ENCODE results near the gene BTBD9. TPM values are rescaled to one million over a fixed set of nuclear protein-coding genes. Genes with fewer than 3 reads are reported as not detected.

Gene BTBD9
- total and polyA plus RNA-seq, 2 donors (not counting 1 experiment from before 2014, with no cell fraction given) = 4.1 to 48.9 TPM

- H3K79me2 ChIP-seq (ENCODE audit: control insufficient read depth, insufficient read depth, low read length) = no peaks in the 10 kb centered on the region
- Mint-ChIP-seq H3K27me3 (no peaks in the 10 kb centered on the region), H3K27ac (no peak overlapping the region), H3K9me3 (ENCODE audit: insufficient read depth) (no peaks in the 10 kb centered on the region), H3K4me3 (no peak overlapping the region), H3K4me1 (no peaks in the 10 kb centered on the region)
- ChIA-PET POLR2A (no interaction called here), CTCF (interaction anchor here (0.6 kb wide), 1 partner anchor 294 kb away, joined by 4 read pairs; no protein-coding TSS in a partner anchor)
- no peaks in the 10 kb centered on the region for H3K4me1 ChIP-seq (ENCODE audit: control insufficient read depth in 2 of 2, insufficient read depth in 2 of 2, low read length in 2 of 2)
- H3K4me3 ChIP-seq (ENCODE audit: control extremely low read depth in 1 of 5, extremely low read depth in 1 of 5, insufficient read depth in 1 of 5, low read depth in 2 of 5, low read length in 4 of 5) = no peak overlapping the region
- H2AFZ ChIP-seq (ENCODE audit: insufficient read depth, low read depth, low read length, poor library complexity, severe bottlenecking) = no peak overlapping the region
- peaks cover 0 to 23% of the 10 kb centered on the region in 2 experiments for H3K36me3 ChIP-seq (replicated peaks in 1 of 2; ENCODE audit: control extremely low read depth in 1 of 2, control insufficient read depth in 1 of 2, extremely low read depth in 1 of 2, insufficient read depth in 2 of 2, low read length in 1 of 2)
- no peak overlapping the region for H3K9ac ChIP-seq (ENCODE audit: low read length)
- H4K20me1 ChIP-seq (ENCODE audit: control insufficient read depth, insufficient read depth, low read length, poor library complexity, severe bottlenecking) = no peaks in the 10 kb centered on the region
- no peaks in the 10 kb centered on the region for H3K9me3 ChIP-seq (ENCODE audit: control extremely low read depth in 1 of 3, control insufficient read depth in 2 of 3, insufficient read depth in 1 of 3, low read length in 2 of 3)
- H3K27ac ChIP-seq (ENCODE audit: low read length in 2 of 2) = no peak overlapping the region
- DNase-seq = no peak
- no peak for ATAC-seq (ENCODE audit: low read depth)
- WGBS (ENCODE audit: insufficient coverage) = 97% methylated on average over 19 of the region's 20 CpGs
- H3K27me3 ChIP-seq (replicated peaks in 1 of 4; ENCODE audit: control extremely low read depth in 1 of 4, control insufficient read depth in 3 of 4, insufficient read depth in 4 of 4, low read length in 3 of 4) = no peaks in the 10 kb centered on the region
- H3K4me2 ChIP-seq (replicated peaks; ENCODE audit: low read depth, low read length, poor library complexity, severe bottlenecking) = no peak overlapping the region
- TF ChIP-seq EZH2 (IDR thresholded peaks at IDR 0.05; ENCODE audit: borderline replicate concordance, insufficient read depth, low read depth, low read length, poor library complexity, severe bottlenecking) (no peak), CTCF (IDR thresholded peaks at IDR 0.05) (no peak)
- intact Hi-C loops (cut with micrococcal nuclease) = no loop called here
These were observed 451.7 kb downstream of the BTBD9 start for GRCh38 chr6:38187811-38188590.

DNA sequence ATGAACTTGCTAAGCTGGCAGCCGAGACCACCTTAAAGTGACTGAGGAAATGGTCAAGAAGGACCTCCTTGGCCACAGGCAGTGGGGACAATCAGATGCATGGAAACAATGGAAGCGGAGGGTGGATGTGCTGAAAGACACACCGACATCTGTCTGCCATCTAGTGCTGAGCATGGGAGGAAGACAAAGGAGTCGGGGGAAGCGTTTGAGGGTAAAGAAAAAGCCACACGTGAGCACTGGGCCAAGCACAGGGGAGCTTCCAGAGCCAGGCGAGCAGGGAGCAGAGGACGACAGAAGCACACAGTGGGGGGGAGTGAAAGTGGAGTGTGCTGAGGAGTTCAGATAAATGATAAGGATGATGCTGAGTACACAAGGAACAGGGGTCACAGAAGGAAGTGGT is 452.4 kb downstream of the BTBD9 start:
- Histone ChIP-seq H3K9ac (ENCODE audit: low read length) (no peak overlapping the region), H3K27me3 (replicated peaks in 1 of 4; ENCODE audit: control extremely low read depth in 1 of 4, control insufficient read depth in 3 of 4, insufficient read depth in 4 of 4, low read length in 3 of 4) (no peaks in the 10 kb centered on the region), H3K36me3 (replicated peaks in 1 of 2; ENCODE audit: control extremely low read depth in 1 of 2, control insufficient read depth in 1 of 2, extremely low read depth in 1 of 2, insufficient read depth in 2 of 2, low read length in 1 of 2) (peaks cover 0 to 20% of the 10 kb centered on the region in 2 experiments), H3K79me2 (ENCODE audit: control insufficient read depth, insufficient read depth, low read length) (no peaks in the 10 kb centered on the region), H3K4me3 (ENCODE audit: control extremely low read depth in 1 of 5, extremely low read depth in 1 of 5, insufficient read depth in 1 of 5, low read depth in 2 of 5, low read length in 4 of 5) (no peak overlapping the region), H3K4me2 (replicated peaks; ENCODE audit: low read depth, low read length, poor library complexity, severe bottlenecking) (no peak overlapping the region), H2AFZ (ENCODE audit: insufficient read depth, low read depth, low read length, poor library complexity, severe bottlenecking) (no peak overlapping the region), H3K27ac (ENCODE audit: low read length in 2 of 2) (no peak overlapping the region), H3K9me3 (ENCODE audit: control extremely low read depth in 1 of 3, control insufficient read depth in 2 of 3, insufficient read depth in 1 of 3, low read length in 2 of 3) (no peaks in the 10 kb centered on the region), H4K20me1 (ENCODE audit: control insufficient read depth, insufficient read depth, low read length, poor library complexity, severe bottlenecking) (no peaks in the 10 kb centered on the region), H3K4me1 (ENCODE audit: control insufficient read depth in 2 of 2, insufficient read depth in 2 of 2, low read length in 2 of 2) (no peaks in the 10 kb centered on the region)
- WGBS (ENCODE audit: insufficient coverage) = 98% methylated on average over 8 of the region's 8 CpGs
- intact Hi-C loops (cut with micrococcal nuclease) = no loop called here
- Mint-ChIP-seq H3K4me1 (no peaks in the 10 kb centered on the region), H3K4me3 (no peak overlapping the region), H3K27ac (no peak overlapping the region), H3K27me3 (no peaks in the 10 kb centered on the region), H3K9me3 (ENCODE audit: insufficient read depth) (no peaks in the 10 kb centered on the region)
- ChIA-PET CTCF (no interaction called here), POLR2A (no interaction called here)
- DNase-seq = no peak
- TF ChIP-seq CTCF (IDR thresholded peaks at IDR 0.05) = no peak
- no peak for TF ChIP-seq EZH2 (IDR thresholded peaks at IDR 0.05; ENCODE audit: borderline replicate concordance, insufficient read depth, low read depth, low read length, poor library complexity, severe bottlenecking)
- ATAC-seq (ENCODE audit: low read depth) = no peak

Measured in B cell (primary cell).